ENCODE measurements around the gene DSG1. TPM values are rescaled to one million over a fixed set of nuclear protein-coding genes. Genes with fewer than 3 reads are reported as not detected.

The DSG1 gene
- total RNA-seq, 2 experiments from 2014 or later = not detected

DNA sequence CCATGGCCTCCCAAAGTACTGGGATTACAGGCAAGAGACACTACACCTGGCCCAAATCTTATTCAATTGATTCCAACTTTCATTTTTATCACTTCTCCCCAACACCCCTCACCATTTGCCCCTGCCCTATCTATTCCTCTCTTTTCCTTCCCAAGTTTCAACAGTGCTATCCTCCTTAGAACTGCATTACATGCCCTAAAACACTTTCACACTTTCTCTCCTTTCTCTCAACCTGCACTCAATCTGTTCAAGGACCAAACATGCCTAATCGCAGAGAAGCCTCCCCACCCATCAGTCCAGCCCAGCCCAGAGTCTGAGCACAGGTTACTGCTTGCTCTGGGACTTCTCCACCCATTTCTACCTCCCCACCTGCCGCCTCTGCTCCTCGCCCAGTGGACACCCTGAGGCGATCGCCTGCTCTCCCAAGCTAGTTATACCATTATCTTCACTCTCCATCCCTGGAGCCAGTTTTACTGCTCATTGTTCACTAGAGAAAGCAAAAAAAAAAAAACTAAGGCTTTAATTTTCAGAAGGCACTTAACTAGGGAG lies 23.7 kb upstream of the DSG1 start:
- no peak overlapping the region for H3K27ac ChIP-seq (ENCODE audit: low read depth, low read length, poor library complexity, severe bottlenecking)
- no peaks in the 10 kb centered on the region for H3K9me3 ChIP-seq (ENCODE audit: low read length)
- DNase-seq (ENCODE audit: low spot score) = no peak
- no peaks in the 10 kb centered on the region for H3K9me2 ChIP-seq (ENCODE audit: insufficient read depth, low read length)
- H3K4me3 ChIP-seq (ENCODE audit: low read depth, low read length, poor library complexity, severe bottlenecking) = no peak overlapping the region
- H2AFZ ChIP-seq (ENCODE audit: low read length) = no peak overlapping the region
- TF ChIP-seq, protein P1, sequence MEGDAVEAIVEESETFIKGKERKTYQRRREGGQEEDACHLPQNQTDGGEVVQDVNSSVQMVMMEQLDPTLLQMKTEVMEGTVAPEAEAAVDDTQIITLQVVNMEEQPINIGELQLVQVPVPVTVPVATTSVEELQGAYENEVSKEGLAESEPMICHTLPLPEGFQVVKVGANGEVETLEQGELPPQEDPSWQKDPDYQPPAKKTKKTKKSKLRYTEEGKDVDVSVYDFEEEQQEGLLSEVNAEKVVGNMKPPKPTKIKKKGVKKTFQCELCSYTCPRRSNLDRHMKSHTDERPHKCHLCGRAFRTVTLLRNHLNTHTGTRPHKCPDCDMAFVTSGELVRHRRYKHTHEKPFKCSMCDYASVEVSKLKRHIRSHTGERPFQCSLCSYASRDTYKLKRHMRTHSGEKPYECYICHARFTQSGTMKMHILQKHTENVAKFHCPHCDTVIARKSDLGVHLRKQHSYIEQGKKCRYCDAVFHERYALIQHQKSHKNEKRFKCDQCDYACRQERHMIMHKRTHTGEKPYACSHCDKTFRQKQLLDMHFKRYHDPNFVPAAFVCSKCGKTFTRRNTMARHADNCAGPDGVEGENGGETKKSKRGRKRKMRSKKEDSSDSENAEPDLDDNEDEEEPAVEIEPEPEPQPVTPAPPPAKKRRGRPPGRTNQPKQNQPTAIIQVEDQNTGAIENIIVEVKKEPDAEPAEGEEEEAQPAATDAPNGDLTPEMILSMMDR (conservative IDR thresholded peaks at IDR 0.05; ENCODE audit: low read length) = no peak
- TF ChIP-seq EZH2phosphoT487 (IDR thresholded peaks at IDR 0.05; ENCODE audit: borderline replicate concordance, low read depth, low read length) = no peak
- ChIA-PET CTCF (ENCODE audit: unreplicated experiment) (no interaction called here), POLR2A (interaction anchor here (0.9 kb wide), 1 partner anchor 574 kb away, joined by 3 read pairs; no protein-coding TSS in a partner anchor)
- H3K4me2 ChIP-seq (ENCODE audit: low read length) = no peak overlapping the region
- no peaks in the 10 kb centered on the region for H4K20me1 ChIP-seq (ENCODE audit: insufficient read depth, low read length)
- H3K36me3 ChIP-seq (ENCODE audit: insufficient read depth, low read length) = no peaks in the 10 kb centered on the region
- no peaks in the 10 kb centered on the region for H3K79me2 ChIP-seq (ENCODE audit: insufficient read depth, low read depth, low read length)
- no TSS peak for BruUV-seq (replicated peaks)
- intact Hi-C loops (cut with micrococcal nuclease; ENCODE audit: unreplicated experiment) = no loop called here
- H3K4me1 ChIP-seq (ENCODE audit: insufficient read depth, low read length, poor library complexity, severe bottlenecking) = no peaks in the 10 kb centered on the region

DNA sequence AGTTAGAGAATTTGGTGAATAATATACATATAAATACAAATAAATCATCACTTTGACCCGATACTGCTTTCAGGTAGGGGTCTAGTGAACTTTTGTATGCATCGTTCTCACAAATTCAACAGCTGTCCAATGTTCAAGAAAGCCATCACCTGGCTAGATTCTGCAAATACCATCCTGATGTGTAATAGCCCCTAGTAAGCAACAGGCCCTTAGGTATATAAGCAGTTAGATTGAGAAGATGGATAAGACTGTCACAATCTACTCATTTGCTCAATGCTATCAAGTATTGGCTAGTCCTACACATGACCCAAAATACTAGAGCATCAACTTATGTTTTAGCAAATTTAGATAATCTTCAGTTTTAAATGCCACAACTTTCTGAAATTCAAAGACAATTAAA lies 20.7 kb upstream of the DSG1 start:
- no peaks in the 10 kb centered on the region for H3K9me3 ChIP-seq (ENCODE audit: low read length)
- no peaks in the 10 kb centered on the region for H3K9me2 ChIP-seq (ENCODE audit: insufficient read depth, low read length)
- no peak overlapping the region for H3K4me2 ChIP-seq (ENCODE audit: low read length)
- ChIA-PET CTCF (ENCODE audit: unreplicated experiment) (no interaction called here), POLR2A (no interaction called here)
- no peak for DNase-seq (ENCODE audit: low spot score)
- H2AFZ ChIP-seq (ENCODE audit: low read length) = no peak overlapping the region
- intact Hi-C loops (cut with micrococcal nuclease; ENCODE audit: unreplicated experiment) = no loop called here
- H3K4me1 ChIP-seq (ENCODE audit: insufficient read depth, low read length, poor library complexity, severe bottlenecking) = no peaks in the 10 kb centered on the region
- BruUV-seq (replicated peaks) = no TSS peak
- H4K20me1 ChIP-seq (ENCODE audit: insufficient read depth, low read length) = no peaks in the 10 kb centered on the region
- H3K36me3 ChIP-seq (ENCODE audit: insufficient read depth, low read length) = no peaks in the 10 kb centered on the region
- H3K4me3 ChIP-seq (ENCODE audit: low read depth, low read length, poor library complexity, severe bottlenecking) = no peak overlapping the region
- H3K79me2 ChIP-seq (ENCODE audit: insufficient read depth, low read depth, low read length) = no peaks in the 10 kb centered on the region
- TF ChIP-seq, protein P1 (conservative IDR thresholded peaks at IDR 0.05; ENCODE audit: low read length) = no peak
- TF ChIP-seq EZH2phosphoT487 (IDR thresholded peaks at IDR 0.05; ENCODE audit: borderline replicate concordance, low read depth, low read length) = no peak
- H3K27ac ChIP-seq (ENCODE audit: low read depth, low read length, poor library complexity, severe bottlenecking) = no peak overlapping the region

DNA sequence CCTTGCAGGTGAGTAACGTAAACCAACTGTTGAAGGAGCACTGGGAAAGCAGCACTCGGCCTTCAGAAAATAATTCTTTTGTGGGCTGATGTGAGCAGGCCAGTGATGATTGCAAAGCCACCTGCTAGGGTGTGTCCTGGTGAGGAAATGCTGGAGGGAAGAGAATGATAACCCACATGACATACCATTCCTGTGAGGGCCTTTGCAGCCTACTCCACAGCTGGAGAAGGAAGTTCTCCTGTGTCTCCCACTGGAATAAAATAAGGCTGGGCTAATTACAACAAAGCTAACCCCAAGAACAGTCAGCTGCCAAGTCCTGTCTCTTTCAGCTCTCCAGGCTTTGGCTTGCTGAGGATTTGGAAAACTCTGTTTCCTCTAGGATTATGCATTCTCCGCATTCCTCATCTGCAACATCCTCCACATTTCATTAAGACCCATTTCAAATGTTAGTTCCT lies 16.7 kb upstream of the DSG1 start:
- no peaks in the 10 kb centered on the region for H3K4me1 ChIP-seq (ENCODE audit: insufficient read depth, low read length, poor library complexity, severe bottlenecking)
- TF ChIP-seq, protein P1 (conservative IDR thresholded peaks at IDR 0.05; ENCODE audit: low read length) = no peak
- no peak for TF ChIP-seq EZH2phosphoT487 (IDR thresholded peaks at IDR 0.05; ENCODE audit: borderline replicate concordance, low read depth, low read length)
- H4K20me1 ChIP-seq (ENCODE audit: insufficient read depth, low read length) = no peaks in the 10 kb centered on the region
- H3K36me3 ChIP-seq (ENCODE audit: insufficient read depth, low read length) = no peaks in the 10 kb centered on the region
- ChIA-PET CTCF (ENCODE audit: unreplicated experiment) (no interaction called here), POLR2A (interaction anchor here (0.6 kb wide), 1 partner anchor 54 kb away, joined by 3 read pairs; no protein-coding TSS in a partner anchor)
- no peaks in the 10 kb centered on the region for H3K9me3 ChIP-seq (ENCODE audit: low read length)
- intact Hi-C loops (cut with micrococcal nuclease; ENCODE audit: unreplicated experiment) = no loop called here
- no peak overlapping the region for H3K27ac ChIP-seq (ENCODE audit: low read depth, low read length, poor library complexity, severe bottlenecking)
- H3K79me2 ChIP-seq (ENCODE audit: insufficient read depth, low read depth, low read length) = no peaks in the 10 kb centered on the region
- H3K4me2 ChIP-seq (ENCODE audit: low read length) = no peak overlapping the region
- DNase-seq (ENCODE audit: low spot score) = no peak
- H2AFZ ChIP-seq (ENCODE audit: low read length) = no peak overlapping the region
- no TSS peak for BruUV-seq (replicated peaks)
- H3K9me2 ChIP-seq (ENCODE audit: insufficient read depth, low read length) = no peaks in the 10 kb centered on the region
- no peak overlapping the region for H3K4me3 ChIP-seq (ENCODE audit: low read depth, low read length, poor library complexity, severe bottlenecking)

Measured in OCI-LY7 (cell line).